Smooth muscle cell (in vitro differentiated cells): ENCODE data around the gene SMYD4. TPM values are rescaled to one million over a fixed set of nuclear protein-coding genes. Genes with fewer than 3 reads are reported as not detected.
"Not testable (repeated sequence)": the region's sequence is repeated elsewhere in the genome, so short reads cannot be mapped to it uniquely, and the experiment has no call there.

Experiments used
- DNase-seq: peaks from one replicate; lab custom pipeline; 2025; ENCODE audit not compliant: unreplicated experiment; lab: John Stamatoyannopoulos, UW
- H2AFZ ChIP-seq: fragments of 200-600 bp; sonication (generic); 2 replicates; pipeline ENCODE4 v1.6.0; 2016; ENCODE audit warnings: antibody characterized with exemption, low read depth, mild to moderate bottlenecking
- H3F3A ChIP-seq: fragments of 200-600 bp; sonication (generic); 2 replicates; pipeline ENCODE4 v1.6.0; 2017; ENCODE audit warnings: antibody characterized with exemption, low read depth
- H3K27ac ChIP-seq: fragments of 200-600 bp; sonication (generic); 2 replicates; pipeline ENCODE4 v1.5.1; 2016; ENCODE audit warnings: low read depth, mild to moderate bottlenecking
- H3K27me3 ChIP-seq: fragments of 200-600 bp; sonication (generic); 2 replicates; pipeline ENCODE4 v1.6.1; 2016; ENCODE audit warnings: low read depth, mild to moderate bottlenecking
- H3K36me3 ChIP-seq: fragments of 200-600 bp; sonication (generic); 2 replicates; pipeline ENCODE4 v1.5.1; 2016; ENCODE audit warnings: low read depth
- H3K4me1 ChIP-seq: fragments of 200-600 bp; sonication (generic); 2 replicates; pipeline ENCODE4 v1.5.1; 2016; ENCODE audit warnings: low read depth
- H3K4me2 ChIP-seq: fragments of 200-600 bp; sonication (generic); 2 replicates; pipeline ENCODE4 v1.6.0; 2016; ENCODE audit warnings: mild to moderate bottlenecking
- H3K4me3 ChIP-seq: fragments of 200-600 bp; sonication (generic); 2 replicates; pipeline ENCODE4 v1.5.1; 2016; ENCODE audit warnings: mild to moderate bottlenecking
- H3K79me2 ChIP-seq: fragments of 200-600 bp; sonication (generic); 2 replicates; pipeline ENCODE4 v1.6.0; 2016; ENCODE audit warnings: low read depth, mild to moderate bottlenecking
- H3K9ac ChIP-seq: fragments of 200-600 bp; sonication (generic); 2 replicates; pipeline ENCODE4 v1.6.0; 2016; ENCODE audit warnings: low read depth
- H3K9me3 ChIP-seq: fragments of 200-600 bp; sonication (generic); replicated peaks from 2 replicates; pipeline ENCODE4 v1.5.1; 2016; ENCODE audit warnings: low read depth
- H4K20me1 ChIP-seq: fragments of 200-600 bp; sonication (generic); 2 replicates; pipeline ENCODE4 v1.6.0; 2016; ENCODE audit warnings: low read depth
- WGBS: methylation state at CpG from one replicate; pipeline ENCODE4 v1.1.7; 2016; ENCODE audit warnings: low lambda C conversion rate; 5-methylcytosine and 5-hydroxymethylcytosine counted together
- polyA plus RNA-seq: library from polyadenylated mRNA; unstranded; fragments of >200 nt; fragmentation: Nextera tagmentation; extraction: Ambion mirVana; gene quantifications from 2 replicates; pipeline ENCODE4 v1.2.1, GENCODE V29; 2016
- total RNA-seq: library from RNA; depleted of rRNA; stranded (reverse); fragments of >200 nt; gene quantifications from 2 replicates; pipeline ENCODE4 v1.2.3, GENCODE V29; 2014
- TF ChIP-seq, protein P1 (sequence below): fragments of 200-600 bp; sonication (generic); IDR thresholded peaks from 2 replicates; pipeline ENCODE4 v1.5.1; 2017; ENCODE audit warnings: borderline replicate concordance, mild to moderate bottlenecking, antibody characterized with exemption; ENCODE audit not compliant: insufficient read depth, poor library complexity, severe bottlenecking

Gene SMYD4
- total and polyA plus RNA-seq, 2 experiments from 2014 or later: 9.5 to 11.1 TPM

DNA sequence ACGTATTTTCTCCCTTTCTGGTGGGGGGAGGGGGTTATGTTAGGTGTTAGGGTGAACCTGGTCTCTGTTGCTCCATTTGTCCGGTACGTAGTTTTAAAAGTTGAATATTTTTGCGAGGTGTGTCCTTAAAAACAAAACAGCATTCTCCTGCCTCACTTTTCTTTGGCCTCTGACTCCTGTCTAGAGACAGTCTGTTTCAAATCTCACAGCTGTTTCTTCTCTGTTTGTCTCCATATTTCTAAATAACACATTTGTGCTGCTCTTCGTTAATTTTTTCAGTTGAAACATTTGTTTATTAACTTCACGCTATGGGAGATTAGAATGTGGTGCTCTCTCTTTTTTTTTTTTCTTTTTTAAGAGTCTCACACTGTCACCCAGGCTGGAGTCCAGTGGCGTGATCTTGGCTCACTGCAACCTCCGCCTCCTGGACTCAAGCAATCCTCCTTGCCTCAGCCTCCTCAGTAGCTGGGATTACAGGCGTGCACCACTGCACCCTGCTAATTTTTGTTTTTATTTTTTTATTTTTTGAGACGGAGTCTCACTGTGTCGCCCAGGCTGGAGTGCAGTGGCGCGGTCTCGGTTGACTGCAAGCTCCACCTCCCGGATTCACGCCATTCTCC is 31.8 kb upstream of the SMYD4 start:
- Histone ChIP-seq H3K27me3 (no peaks in the 10 kb centered on the region), H3F3A (no peaks in the 10 kb centered on the region), H3K4me3 (no peak overlapping the region), H3K9ac (no peak overlapping the region), H2AFZ (no peak overlapping the region), H3K79me2 (no peaks in the 10 kb centered on the region), H3K4me2 (no peak overlapping the region), H3K9me3 (no peaks in the 10 kb centered on the region), H3K36me3 (no peaks in the 10 kb centered on the region), H4K20me1 (no peaks in the 10 kb centered on the region), H3K4me1 (no peaks in the 10 kb centered on the region), H3K27ac (no peak overlapping the region)
- TF ChIP-seq, protein P1, sequence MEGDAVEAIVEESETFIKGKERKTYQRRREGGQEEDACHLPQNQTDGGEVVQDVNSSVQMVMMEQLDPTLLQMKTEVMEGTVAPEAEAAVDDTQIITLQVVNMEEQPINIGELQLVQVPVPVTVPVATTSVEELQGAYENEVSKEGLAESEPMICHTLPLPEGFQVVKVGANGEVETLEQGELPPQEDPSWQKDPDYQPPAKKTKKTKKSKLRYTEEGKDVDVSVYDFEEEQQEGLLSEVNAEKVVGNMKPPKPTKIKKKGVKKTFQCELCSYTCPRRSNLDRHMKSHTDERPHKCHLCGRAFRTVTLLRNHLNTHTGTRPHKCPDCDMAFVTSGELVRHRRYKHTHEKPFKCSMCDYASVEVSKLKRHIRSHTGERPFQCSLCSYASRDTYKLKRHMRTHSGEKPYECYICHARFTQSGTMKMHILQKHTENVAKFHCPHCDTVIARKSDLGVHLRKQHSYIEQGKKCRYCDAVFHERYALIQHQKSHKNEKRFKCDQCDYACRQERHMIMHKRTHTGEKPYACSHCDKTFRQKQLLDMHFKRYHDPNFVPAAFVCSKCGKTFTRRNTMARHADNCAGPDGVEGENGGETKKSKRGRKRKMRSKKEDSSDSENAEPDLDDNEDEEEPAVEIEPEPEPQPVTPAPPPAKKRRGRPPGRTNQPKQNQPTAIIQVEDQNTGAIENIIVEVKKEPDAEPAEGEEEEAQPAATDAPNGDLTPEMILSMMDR: no peak
- DNase-seq: no peak
- 98% methylated on average over 16 of the region's 16 CpGs for WGBS

DNA sequence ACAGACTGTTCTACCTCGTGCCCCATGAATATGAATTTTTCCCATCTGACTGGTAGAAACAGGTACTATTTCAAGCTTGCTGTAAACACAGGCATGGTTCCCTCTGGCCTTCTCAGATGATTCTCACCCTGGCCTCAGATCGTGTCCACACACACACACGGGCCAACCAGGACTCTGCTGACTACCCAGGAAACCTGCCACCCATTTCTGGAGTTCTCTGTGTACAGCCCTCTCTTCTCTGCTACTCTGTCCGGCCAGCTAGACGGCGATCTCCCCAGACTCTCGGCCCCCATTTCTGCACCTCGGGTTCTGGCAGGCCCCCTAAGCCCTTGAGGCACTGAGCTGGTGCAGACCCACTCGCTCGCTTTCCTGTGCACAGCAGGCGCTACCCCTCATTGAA is 31.3 kb upstream of the SMYD4 start:
- no peak for DNase-seq
- Histone ChIP-seq H3K4me2 (no peak overlapping the region), H3K4me3 (no peak overlapping the region), H3K79me2 (no peaks in the 10 kb centered on the region), H3K27ac (no peak overlapping the region), H3K36me3 (no peaks in the 10 kb centered on the region), H2AFZ (no peak overlapping the region), H3K27me3 (no peaks in the 10 kb centered on the region), H3K9ac (no peak overlapping the region), H4K20me1 (no peaks in the 10 kb centered on the region), H3F3A (no peaks in the 10 kb centered on the region), H3K9me3 (no peaks in the 10 kb centered on the region), H3K4me1 (no peaks in the 10 kb centered on the region)
- TF ChIP-seq, protein P1: no peak
- WGBS: 95% methylated on average over 11 of the region's 11 CpGs

DNA sequence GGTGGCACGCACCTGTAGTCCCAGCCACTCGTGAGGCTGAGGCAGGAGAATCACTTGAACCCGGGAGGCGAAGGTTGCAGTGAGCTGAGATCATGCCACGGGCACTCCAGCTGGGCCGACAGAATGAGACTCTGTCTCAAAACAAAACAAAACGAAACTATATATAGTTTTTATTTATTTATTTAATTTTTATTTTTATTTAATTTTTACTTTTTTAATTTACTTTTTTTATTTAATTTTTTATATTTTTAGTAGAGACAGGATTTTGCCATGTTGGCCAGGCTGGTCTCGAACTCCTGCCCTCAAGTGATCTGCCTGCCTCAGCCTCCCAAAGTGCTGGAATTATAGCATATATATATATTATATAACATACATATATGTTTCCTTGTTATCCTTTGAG is 26.8 kb upstream of the SMYD4 start:
- H3K79me2 ChIP-seq, H3K27me3 ChIP-seq, H3F3A ChIP-seq, H4K20me1 ChIP-seq, H3K9me3 ChIP-seq, H3K4me3 ChIP-seq, H3K27ac ChIP-seq, H3K9ac ChIP-seq, DNase-seq, H3K4me1 ChIP-seq, H3K4me2 ChIP-seq, H2AFZ ChIP-seq: not testable (repeated sequence)
- WGBS: 96% methylated on average over 8 of the region's 8 CpGs
- H3K36me3 ChIP-seq: peaks cover 10% of the 10 kb centered on the region

DNA sequence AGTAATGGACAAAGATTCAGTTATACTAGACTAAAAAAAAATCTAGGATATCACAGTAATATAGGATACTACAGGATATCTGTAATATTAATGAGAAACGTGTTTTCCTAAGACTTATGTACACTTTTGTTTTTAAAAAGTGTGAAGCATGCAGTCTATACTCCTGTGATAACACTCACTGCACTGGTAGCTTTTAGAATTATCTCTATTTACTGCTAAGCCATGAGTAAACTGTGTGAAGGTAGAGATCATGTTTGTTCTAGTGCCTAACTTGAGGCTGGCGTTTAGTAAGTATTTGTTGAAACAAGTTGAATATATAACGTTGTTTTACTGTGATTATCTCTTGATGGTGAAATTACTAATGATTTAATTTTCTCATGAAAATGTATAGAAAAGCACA is 24.0 kb upstream of the SMYD4 start:
- Histone ChIP-seq H3K27me3 (no peaks in the 10 kb centered on the region), H3K4me1 (no peaks in the 10 kb centered on the region), H3K4me2 (no peak overlapping the region), H3K4me3 (no peak overlapping the region), H4K20me1 (no peaks in the 10 kb centered on the region), H3K79me2 (no peaks in the 10 kb centered on the region), H2AFZ (no peak overlapping the region), H3K9ac (no peak overlapping the region), H3K36me3 (peaks cover 10% of the 10 kb centered on the region), H3K9me3 (no peaks in the 10 kb centered on the region), H3F3A (no peaks in the 10 kb centered on the region), H3K27ac (no peak overlapping the region)
- WGBS: 94% methylated on average over 3 of the region's 3 CpGs
- DNase-seq: no peak
- TF ChIP-seq, protein P1: no peak
